Upper lobe of left lung (tissue), 6 donors: ENCODE measurements around the gene TBX20. TPM values are rescaled to one million over a fixed set of nuclear protein-coding genes. Genes with fewer than 3 reads are reported as not detected.

Experiments used
- ATAC-seq, 2 donors: fragments of 200-7000 bp; cut with Tn5 transposase; one replicate each; pipeline ENCODE4 v1.9.1; 2022; ENCODE audit warnings: mild to moderate bottlenecking in 2 of 2, moderate library complexity in 2 of 2; ENCODE audit not compliant: low FRiP score in 2 of 2
- DNase-seq, 2 donors: peaks; one replicate each; pipeline ENCODE4 v3.0.0-alpha.2; 2019 to 2020
- H3K27ac ChIP-seq, 4 donors: fragments of 200-600 bp; sonication (generic); one replicate each; pipeline ENCODE4 v1.5.1; 2016 to 2019
- H3K27me3 ChIP-seq, 4 donors: fragments of 200-600 bp; sonication (generic); one replicate each; pipeline ENCODE4 v1.5.1; 2017 to 2019
- H3K36me3 ChIP-seq, 4 donors: fragments of 200-600 bp; sonication (generic); one replicate each; pipeline ENCODE4 v1.5.1; 2016 to 2019
- H3K4me1 ChIP-seq, 4 donors: fragments of 200-600 bp; sonication (generic); one replicate each; pipeline ENCODE4 v1.5.1; 2018 to 2019
- H3K4me3 ChIP-seq, 4 donors: fragments of 200-600 bp; sonication (generic); one replicate each; pipeline ENCODE4 v1.5.1; 2017 to 2019; ENCODE audit warnings: mild to moderate bottlenecking in 2 of 4, moderate library complexity in 1 of 4
- H3K9me3 ChIP-seq, 4 donors: fragments of 200-600 bp; sonication (generic); one replicate each; pipeline ENCODE4 v1.5.1; 2018 to 2019
- EP300 ChIP-seq, 4 donors: sonication (generic); formaldehyde crosslinking; IDR thresholded peaks; one replicate each; pipeline ENCODE4 v1.5.1; 2017; ENCODE audit warnings: antibody characterized with exemption in 4 of 4, control low read depth in 2 of 4
- POLR2A ChIP-seq, 4 donors: fragments of 450-650 bp; IDR thresholded peaks; one replicate each; pipeline ENCODE4 v1.5.1; 2016 to 2017; ENCODE audit warnings: antibody characterized with exemption in 4 of 4, mild to moderate bottlenecking in 2 of 4
- POLR2AphosphoS5 ChIP-seq, 2 donors: sonication (generic); formaldehyde crosslinking; IDR thresholded peaks; one replicate each; pipeline ENCODE4 v1.5.1; 2017; ENCODE audit warnings: antibody characterized with exemption in 2 of 2
- WGBS, 2 donors: methylation state at CpG; one replicate each; pipeline ENCODE4 v1.1.5; 2017 to 2018; 5-methylcytosine and 5-hydroxymethylcytosine counted together
- total RNA-seq, 6 donors: library from RNA; depleted of rRNA in 4 of 6; stranded (reverse); fragments of >200 nt in 4 of 6; gene quantifications; one replicate each; pipeline versions ENCODE4 v1.1.0 to v1.2.1, GENCODE V29; 2016 to 2021
- TF ChIP-seq, protein P1 (sequence below), 6 experiments: fragments of 450-650 bp in 4 of 6; fragments of 200-600 bp in 2 of 6; sonication (generic) in 2 of 6; IDR thresholded peaks; one replicate each; pipeline ENCODE4 v1.5.1; 2016 to 2019; ENCODE audit warnings: antibody characterized with exemption in 6 of 6
- donor health status: DM: no; HTN: no; CAD: no; lungs with moderate emphysema.
- donor health status: DM: no; HTN: yes; CAD: no; lungs with severe emphysema.

Gene TBX20
- total RNA-seq, 6 donors from 2014 or later, result 0.17 to 2.2 (median 0.61) TPM; not detected in 3

DNA sequence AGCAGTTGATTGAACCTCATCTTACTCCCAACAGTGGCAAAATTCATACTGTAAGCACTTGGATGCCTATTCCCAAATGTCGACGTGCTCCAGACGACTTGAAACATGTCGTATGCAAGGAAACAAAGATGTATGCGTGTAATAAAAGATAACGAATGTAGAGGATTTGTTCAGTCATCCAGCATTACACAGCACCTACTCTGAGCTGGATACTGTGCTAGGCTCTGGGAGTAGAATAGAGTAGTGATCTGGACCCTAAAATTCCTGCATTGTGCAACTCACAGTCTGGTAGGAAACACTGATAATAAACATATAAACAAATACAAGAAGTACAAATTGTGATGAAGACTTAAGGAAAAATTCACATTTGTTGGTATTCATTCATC is 5.6 kb upstream of the TBX20 start:
- Histone ChIP-seq H3K27ac (no peak overlapping the region), H3K27me3 (peaks cover 0 to 62% (median 41%) of the 10 kb centered on the region in 4 donors), H3K36me3 (no peaks in the 10 kb centered on the region), H3K9me3 (peaks cover 0 to 8% (median 0%) of the 10 kb centered on the region in 4 donors), H3K4me3 (no peak overlapping the region), H3K4me1 (peaks cover 4 to 13% (median 10%) of the 10 kb centered on the region in 4 donors)
- no peak for TF ChIP-seq POLR2AphosphoS5 (IDR thresholded peaks at IDR 0.05)
- no peak for TF ChIP-seq POLR2A (IDR thresholded peaks at IDR 0.05)
- TF ChIP-seq, protein P1, sequence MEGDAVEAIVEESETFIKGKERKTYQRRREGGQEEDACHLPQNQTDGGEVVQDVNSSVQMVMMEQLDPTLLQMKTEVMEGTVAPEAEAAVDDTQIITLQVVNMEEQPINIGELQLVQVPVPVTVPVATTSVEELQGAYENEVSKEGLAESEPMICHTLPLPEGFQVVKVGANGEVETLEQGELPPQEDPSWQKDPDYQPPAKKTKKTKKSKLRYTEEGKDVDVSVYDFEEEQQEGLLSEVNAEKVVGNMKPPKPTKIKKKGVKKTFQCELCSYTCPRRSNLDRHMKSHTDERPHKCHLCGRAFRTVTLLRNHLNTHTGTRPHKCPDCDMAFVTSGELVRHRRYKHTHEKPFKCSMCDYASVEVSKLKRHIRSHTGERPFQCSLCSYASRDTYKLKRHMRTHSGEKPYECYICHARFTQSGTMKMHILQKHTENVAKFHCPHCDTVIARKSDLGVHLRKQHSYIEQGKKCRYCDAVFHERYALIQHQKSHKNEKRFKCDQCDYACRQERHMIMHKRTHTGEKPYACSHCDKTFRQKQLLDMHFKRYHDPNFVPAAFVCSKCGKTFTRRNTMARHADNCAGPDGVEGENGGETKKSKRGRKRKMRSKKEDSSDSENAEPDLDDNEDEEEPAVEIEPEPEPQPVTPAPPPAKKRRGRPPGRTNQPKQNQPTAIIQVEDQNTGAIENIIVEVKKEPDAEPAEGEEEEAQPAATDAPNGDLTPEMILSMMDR (IDR thresholded peaks at IDR 0.05), result no peak
- TF ChIP-seq EP300 (IDR thresholded peaks at IDR 0.05), result no peak
- DNase-seq (no peak), ATAC-seq (no peak)
- 12 to 14% methylated on average over 6 of the region's 6 CpGs for WGBS, 2 donors

DNA sequence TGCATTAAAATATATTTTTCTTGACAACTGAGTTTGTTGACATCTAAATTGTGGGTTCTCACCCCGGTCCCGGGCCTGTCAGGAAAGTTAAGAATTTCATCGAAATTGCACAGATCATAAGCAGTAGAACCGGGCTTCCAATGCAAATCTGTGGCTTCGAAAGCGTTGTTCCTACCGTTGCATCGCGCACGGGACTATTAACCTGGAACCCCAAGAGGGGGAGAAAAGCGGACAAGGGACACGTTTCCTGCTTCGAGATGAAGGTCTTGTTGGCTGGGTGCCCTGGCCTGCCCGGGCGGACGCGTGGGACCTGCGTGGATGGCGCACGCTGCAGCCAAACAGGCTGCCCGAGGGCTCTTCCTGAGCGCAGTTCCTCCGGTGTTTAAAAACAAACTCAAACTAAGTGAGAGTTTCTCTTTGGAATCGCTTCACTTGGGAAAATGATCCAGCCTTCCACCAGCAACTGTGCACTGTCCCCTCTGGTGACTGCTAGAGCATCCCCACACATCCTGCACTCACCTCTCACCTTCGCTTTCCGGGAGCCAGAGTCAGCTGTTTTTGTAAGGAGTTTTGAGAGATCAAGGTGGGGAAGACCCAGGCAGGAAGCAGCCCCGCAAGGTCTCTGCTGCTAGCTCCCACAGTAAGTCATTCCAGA is 5.1 kb upstream of the TBX20 start:
- DNase-seq, result peak in 1 of 2 donors; percentile 57
- Histone ChIP-seq H3K9me3 (peaks cover 0 to 11% (median 0%) of the 10 kb centered on the region in 4 donors), H3K4me1 (peaks cover 6 to 18% (median 14%) of the 10 kb centered on the region in 4 donors), H3K4me3 (no peak overlapping the region), H3K27ac (no peak overlapping the region), H3K27me3 (peaks cover 0 to 67% (median 43%) of the 10 kb centered on the region in 4 donors), H3K36me3 (no peaks in the 10 kb centered on the region)
- 11 to 12% methylated on average over 15 to 27 of the region's 27 CpGs for WGBS, 2 donors
- no peak for ATAC-seq
- TF ChIP-seq, protein P1 (IDR thresholded peaks at IDR 0.05), result no peak
- TF ChIP-seq POLR2AphosphoS5 (IDR thresholded peaks at IDR 0.05) (no peak), POLR2A (IDR thresholded peaks at IDR 0.05) (no peak), EP300 (IDR thresholded peaks at IDR 0.05) (no peak)

DNA sequence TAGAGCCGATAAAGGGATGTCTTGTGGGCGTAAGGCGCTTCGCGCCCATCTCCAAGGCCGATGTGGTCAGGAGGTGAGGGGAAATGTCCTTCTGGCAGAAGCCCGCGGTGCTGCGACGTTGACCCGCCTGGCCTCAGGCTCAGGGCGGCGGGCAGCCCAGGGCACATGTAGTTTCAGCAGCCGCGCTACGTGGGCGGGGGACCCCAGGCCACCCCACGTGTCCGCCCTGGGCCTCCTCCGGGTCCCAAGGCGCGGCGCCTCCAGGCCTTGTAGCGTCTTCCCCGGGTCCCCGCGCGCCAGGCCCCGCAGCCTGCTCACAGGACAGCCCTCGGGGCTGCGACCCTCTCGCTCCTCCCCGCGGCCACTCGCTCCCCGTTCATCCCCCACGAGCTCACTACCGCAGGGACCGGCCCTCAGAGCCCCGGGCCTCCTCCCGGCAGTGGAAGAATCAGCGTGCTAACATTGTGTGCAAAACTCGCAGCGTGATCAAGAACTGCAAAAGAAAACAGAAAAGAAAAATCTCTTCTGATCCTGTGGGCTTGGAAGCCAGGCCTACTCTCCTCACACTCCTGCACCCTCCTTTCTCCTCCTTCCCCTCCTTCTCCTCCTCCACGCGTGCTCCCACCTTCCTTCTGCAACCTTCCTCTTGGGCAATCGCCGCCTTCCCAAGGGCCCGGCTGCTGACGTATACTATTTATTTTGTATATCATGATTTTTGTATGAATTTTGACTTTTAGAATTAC is 4.4 kb upstream of the TBX20 start:
- peak in 1 of 2 donors; percentile 73 for DNase-seq
- no peak for TF ChIP-seq EP300 (IDR thresholded peaks at IDR 0.05)
- TF ChIP-seq, protein P1 (IDR thresholded peaks at IDR 0.05), result no peak
- TF ChIP-seq POLR2A (IDR thresholded peaks at IDR 0.05), result no peak
- no peak for TF ChIP-seq POLR2AphosphoS5 (IDR thresholded peaks at IDR 0.05)
- no peak for ATAC-seq
- Histone ChIP-seq H3K36me3 (no peaks in the 10 kb centered on the region), H3K9me3 (peaks cover 0 to 11% (median 0%) of the 10 kb centered on the region in 4 donors), H3K27ac (no peak overlapping the region), H3K27me3 (peaks cover 0 to 74% (median 50%) of the 10 kb centered on the region in 4 donors), H3K4me1 (peaks cover 13 to 25% (median 20%) of the 10 kb centered on the region in 4 donors), H3K4me3 (no peak overlapping the region)
- WGBS, 2 donors, result 13 to 18% methylated on average over 22 to 32 of the region's 50 CpGs

DNA sequence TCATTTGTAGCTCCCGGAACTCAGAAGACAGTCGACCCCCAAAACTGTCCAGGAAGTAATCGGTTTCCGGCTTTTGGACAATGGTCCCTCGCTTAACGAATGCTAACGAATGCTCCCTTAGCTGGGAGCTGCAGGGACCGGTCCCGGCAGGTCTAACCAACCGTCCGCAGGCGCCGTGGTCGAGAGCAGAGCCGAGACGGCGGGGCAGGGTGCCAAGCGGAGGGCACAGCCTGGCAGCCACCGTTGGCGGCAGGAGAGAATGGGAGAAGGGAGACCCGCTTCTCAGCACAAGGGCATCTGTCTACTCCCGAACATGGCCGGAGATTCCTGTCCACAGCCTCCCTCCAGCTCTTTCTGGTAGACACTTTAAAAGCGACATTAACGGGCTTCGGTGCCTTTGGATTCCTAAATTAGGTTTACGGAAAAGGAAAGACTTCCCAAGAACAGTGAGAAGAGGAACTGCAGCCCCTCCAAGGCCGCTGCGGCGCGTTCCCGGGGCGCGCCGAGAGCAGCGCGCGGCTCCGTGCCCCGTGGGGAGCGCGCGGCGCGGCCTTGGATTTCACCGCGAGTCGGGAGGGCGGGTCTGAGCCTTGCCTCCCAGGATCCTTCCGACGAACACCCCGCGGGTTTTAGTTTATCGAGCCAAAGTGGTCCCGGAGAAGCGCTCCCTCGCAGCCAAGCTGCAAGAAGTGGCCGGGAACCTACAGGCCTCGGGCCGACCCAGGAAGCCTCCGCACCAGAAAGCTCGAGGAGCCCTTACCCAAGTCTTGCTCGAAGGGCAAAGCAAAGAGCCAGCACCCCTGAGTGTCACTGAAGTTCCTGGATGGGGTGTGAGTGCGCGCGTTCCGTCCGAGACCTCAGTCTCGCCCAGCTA is 3.6 kb upstream of the TBX20 start:
- H3K4me3 ChIP-seq, result no peak overlapping the region
- no peak for ATAC-seq
- peaks cover 0 to 11% (median 0%) of the 10 kb centered on the region in 4 donors for H3K9me3 ChIP-seq
- peaks cover 0 to 78% (median 52%) of the 10 kb centered on the region in 4 donors for H3K27me3 ChIP-seq
- H3K27ac ChIP-seq, result no peak overlapping the region
- DNase-seq, result peak in 1 of 2 donors; percentile 72
- WGBS, 2 donors, result 6 to 7% methylated on average over 35 to 58 of the region's 69 CpGs
- H3K4me1 ChIP-seq, result peaks cover 13 to 27% (median 22%) of the 10 kb centered on the region in 4 donors
- H3K36me3 ChIP-seq, result no peaks in the 10 kb centered on the region
- no peak for TF ChIP-seq POLR2AphosphoS5 (IDR thresholded peaks at IDR 0.05)
- no peak for TF ChIP-seq POLR2A (IDR thresholded peaks at IDR 0.05)
- TF ChIP-seq, protein P1 (IDR thresholded peaks at IDR 0.05), result no peak
- TF ChIP-seq EP300 (IDR thresholded peaks at IDR 0.05), result no peak
